Measurements from ENCODE around the gene DDB1.
"Not testable (repeated sequence)": the region's sequence is repeated elsewhere in the genome, so short reads cannot be mapped to it uniquely, and the experiment has no call there.

The DDB1 gene

DNA sequence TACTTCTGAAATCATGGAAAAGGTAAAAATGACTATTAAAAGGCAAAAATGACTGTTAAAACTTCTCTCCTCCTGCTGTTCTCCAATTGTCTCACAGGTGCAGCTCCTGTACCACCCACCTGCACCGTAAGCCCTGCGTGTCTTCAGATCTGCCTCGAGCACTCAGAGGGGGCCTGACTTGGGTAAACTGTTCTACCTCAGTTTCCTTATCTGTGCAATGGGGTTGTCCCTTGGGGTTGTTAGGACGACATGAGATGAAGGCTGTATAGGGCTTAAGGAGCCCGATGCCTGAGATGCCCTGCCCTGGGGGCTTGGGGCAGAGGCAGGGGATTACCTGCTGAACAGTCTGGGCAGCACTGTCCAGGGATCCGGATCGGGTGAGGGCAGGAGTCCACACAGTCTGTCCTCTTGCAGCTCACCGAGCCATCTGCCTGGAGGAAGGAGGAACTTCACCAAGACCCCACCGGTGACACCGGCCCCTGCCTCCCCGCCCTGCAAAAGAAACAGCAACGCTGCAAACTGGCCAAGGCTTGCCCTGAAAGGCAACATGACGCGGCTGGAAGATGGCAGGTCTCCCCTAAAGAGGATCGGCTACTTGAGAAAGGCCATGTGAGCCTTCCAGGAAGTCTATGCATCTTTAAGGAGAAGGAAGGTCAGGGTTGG, 64.2 kb downstream of the DDB1 start:
- no peak for ATAC-seq
- DNase-seq, result no peak

DNA sequence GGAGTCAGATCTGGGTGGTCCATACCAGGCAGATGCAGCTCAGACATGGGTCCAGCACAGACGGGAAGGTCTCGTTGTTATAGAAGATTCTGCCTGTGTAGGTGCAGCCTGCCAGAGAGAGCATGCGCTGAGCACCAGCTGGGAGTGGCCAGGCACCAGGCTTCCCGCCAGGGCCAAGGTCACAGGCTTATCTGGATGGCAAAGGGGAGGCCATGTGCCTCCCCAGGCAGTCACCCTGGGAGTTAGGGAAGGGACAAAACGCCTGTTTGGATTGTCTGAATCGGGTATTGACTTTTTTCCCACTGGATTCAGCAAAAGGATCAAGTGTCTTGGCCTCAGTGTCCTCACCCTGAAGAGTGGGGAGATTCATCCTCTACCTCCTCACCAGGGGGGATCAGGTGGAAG, 65.5 kb downstream of the DDB1 start:
- ATAC-seq, result no peak
- no peak for DNase-seq

DNA sequence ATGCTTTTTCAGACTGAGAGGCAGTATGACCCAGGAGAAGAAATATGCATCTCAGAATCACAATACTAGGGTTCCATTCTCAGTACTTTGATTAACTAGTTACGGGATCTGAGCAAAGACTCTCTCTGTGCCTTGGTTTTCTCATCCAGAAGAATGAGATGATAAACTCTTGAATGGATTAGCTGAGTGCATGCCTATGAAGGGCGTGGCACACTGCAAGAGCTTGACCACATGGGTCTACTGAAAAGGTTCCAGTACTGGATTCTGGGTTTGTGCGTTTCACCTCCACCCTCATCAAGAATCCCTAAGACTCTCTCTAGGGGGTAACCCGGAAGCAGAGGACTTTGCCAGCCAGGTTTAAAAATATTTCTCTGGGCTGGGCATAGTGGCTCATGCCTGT, 66.3 kb downstream of the DDB1 start:
- no peak for ATAC-seq
- DNase-seq, result no peak

DNA sequence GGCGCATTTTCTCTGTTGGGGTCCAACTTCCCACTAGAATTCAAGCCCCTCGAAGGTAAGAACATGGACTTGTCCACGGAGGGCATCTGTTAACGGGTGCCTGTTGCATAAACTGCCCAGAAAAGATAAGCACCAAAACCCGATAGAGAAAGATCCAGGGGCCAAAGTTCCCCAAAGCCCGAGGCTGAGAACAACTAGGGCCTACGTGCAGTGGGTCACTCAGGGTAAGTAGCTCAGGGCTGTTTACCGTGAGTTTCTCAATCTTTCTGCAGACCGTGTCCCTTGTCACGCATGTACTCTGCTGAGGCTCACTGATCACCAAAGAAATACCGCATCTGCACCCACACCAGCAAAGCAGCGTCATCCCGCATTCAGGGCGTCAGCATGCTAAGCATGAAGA, 67.5 kb downstream of the DDB1 start:
- ATAC-seq (no peak), DNase-seq (no peak)

DNA sequence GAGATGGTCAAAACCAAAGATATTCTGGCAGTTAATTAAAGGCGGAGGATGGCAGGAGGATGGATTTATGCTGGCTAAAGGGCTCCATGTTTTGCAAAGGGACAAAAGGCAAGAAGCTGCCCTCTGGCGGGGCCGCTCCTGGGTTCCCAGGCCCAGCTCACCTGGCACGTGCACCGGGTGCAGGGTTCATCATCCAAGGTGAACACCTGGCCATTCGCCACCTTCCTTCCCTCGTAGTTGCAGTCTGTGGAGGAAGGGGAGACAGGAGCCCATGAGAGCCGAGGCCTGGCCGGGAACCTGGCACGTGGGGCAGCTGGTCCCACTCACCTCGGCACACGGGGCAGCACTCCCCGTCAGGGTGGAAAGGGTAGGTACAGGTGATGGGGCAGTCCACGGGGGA, 68.1 kb downstream of the DDB1 start:
- DNase-seq, result no peak
- ATAC-seq, result no peak

DNA sequence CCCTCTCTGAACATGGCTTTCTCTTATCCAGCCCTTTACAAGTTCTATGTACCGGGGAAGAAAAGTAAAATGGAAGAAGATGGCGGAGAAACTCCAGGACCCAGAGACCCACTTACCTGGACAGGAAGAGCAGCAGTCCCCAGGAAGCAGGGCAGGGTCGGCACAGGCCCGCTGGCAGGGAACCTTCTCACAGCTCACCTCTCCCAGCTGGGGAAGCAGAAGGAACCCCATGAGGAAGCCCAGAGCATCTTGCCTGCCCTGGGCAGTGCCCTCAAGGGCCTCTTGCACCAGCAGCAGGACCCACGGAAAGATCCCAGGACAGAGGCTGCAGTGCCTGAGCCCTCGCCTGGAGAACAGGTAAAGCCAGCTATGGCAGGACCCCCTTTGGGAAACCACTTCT, 68.5 kb downstream of the DDB1 start:
- no peak for DNase-seq
- ATAC-seq, result no peak

DNA sequence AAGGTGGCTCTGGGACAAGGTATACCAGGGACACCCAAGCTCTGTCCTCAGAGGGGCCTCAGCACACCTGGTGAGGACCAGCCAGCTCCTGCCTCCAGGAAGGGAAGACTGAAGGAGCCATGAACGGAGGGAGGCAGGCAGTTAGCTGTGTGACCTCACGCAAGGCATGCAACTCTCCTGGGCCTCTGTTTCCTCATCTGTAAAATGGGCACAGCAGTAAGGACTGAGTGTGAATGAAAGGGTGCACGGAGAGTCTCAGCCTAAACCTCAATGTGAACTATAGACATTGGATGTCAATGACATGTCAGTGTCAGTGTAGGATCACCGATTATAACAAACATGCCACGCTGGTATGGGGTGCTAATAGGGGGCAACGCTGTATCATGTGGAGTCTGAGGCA, 73.5 kb downstream of the DDB1 start:
- ATAC-seq (no peak), DNase-seq (no peak)

DNA sequence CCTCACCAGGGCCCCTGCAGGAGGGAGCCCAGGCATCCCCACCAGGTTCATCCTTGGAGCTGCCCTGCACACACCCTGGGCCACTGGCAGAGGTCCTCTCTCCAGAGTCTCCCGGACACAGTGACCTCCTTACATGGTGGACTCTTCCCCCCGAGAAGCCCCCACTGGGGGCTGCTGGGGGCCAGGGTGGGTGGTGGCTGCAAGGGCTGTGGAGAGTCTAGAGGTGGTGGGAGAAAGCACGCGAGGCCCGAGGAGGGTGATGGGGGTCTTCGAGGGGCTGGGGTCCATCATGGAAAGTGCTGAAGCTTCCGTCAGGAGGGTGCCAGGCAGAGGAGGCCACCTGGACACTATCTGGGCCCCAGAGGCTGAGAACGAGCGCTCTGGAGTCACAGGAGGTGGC, 74.4 kb downstream of the DDB1 start:
- ATAC-seq, result peak; percentile 21

DNA sequence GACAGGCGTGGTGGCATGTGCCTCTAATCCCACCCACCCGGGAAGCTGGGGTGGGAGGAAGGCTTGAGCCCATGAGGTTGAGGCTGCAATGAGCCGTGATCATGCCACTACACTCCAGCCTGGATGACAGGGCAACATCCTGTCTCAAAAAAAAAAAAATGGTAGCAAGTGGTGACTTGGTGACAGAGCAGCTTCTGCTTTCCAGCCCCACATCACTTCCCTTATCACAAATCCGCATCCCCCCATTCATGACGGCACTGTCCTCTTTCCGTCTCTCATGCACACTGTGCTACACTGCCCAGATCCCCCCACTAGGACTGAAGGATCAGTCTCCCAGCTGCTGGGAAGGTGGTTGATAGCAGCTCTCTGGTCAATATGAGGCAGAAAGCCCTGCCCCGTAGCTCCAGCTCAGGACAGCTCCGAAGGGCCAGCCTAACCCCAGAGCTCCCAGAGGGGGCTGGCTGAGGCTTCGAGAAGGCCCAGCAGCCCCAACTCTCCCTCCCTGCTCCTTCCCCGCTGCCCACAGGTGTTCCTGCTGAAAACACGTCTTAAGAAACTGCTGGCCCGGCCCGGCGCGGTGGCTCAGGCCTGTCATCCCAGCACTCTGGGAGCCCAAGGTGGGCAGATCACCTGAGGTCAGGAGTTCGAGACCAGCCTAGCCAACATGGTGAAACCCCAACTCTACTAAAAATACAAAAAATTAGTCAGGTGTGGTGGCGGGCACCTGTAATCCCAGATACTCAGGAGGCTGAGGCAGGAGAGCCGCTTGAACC, 76.0 kb downstream of the DDB1 start:
- DNase-seq (no peak), ATAC-seq (no peak)

More for the DNA sequence above, 74.4 kb downstream of the DDB1 start:
- DNase-seq, result no peak

DNA sequence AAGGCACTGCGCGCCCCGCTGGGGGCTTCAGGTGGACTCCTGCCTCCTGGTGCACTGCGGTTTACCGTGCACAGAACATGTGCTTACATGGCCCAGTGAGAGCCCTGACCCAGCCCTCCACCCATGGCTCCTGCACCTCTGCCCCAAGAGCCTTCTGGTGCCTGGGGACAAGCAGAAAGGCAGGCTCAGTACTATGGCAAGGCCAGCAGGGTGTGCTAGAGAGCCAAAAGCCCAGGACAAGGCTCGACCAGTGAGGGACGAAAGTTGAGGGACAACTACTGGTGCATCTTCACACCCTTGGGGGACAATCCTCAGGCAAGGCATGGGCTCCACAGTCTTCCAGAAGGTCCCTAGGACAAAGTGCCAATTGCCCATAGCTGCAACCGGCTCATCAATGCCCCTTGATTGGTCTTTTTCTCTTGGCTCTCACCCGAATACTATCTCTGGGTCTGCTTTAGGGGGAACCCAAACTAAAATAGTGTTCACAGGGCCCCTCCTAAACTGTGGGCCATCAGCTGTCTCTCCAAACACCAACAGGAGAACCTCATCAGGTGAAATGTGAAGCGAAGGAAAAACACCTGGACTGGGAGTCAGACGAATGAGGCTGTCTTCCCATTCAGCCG, 78.4 kb downstream of the DDB1 start:
- ATAC-seq (peak; percentile 84), DNase-seq (peak; percentile 75)

DNA sequence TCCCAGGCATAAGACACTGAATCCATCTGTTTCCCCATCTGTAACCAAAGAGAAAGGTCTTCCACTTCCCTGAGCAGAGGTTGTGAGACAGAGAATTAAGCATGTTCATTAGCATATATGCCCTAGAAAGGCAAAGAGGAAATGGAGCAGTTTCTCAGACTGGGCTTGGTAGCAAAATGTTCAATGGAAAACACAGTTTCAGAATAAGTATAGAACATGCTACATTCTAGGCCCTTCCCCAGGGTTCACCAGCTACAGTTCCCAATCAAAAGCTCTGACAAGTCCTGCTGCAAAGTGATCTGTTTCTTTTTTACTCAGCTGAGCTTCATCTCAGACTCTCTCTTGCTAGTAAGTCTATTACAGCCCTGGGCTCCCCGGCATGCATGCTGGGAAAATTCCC, 80.6 kb downstream of the DDB1 start:
- ATAC-seq, result not testable (repeated sequence)

DNA sequence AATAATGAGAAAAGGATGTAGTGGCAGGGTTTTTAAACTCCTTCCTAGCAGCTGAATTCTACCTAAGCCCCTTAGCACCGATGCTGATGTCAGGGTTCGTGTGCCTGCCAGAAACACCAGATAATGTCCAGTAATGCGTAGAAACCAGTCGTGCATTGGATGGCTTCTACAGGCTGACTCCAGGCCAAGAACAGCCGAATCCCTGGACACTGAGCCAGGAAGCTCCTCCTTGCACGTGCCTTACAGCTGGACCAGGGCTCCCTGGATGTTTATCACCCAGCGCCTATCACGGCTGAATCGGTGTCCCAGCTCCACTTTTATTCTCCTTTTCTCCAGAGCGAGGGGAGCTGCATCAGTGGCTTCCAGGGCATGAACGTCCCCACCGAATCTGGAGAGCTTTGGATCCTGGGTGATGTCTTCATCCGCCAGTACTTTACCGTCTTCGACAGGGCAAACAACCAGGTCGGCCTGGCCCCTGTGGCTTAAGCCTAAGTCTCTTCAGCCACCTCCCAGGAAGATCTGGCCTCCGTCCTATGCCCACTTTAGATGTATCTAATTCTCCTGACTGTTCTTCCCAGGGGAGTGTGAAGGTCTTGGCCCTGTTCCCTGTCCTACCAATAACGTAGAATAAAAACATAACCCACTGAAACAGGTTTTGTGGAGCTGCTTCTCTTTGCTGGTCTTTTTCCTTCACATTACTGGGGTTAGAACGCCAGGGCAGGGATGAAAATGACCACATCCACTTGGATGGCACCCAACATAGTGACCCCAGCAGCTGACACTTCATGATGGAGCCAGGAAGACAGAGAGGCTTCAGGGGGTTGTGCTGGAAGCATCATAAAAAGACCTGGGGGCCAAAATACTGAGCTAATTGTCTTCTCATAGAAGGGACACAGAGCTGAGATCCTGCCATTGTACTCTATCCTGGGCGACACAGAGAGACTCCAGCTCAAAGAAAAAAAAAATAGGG, 81.8 kb downstream of the DDB1 start:
- ATAC-seq, DNase-seq: not testable (repeated sequence)

More for the DNA sequence above, 80.6 kb downstream of the DDB1 start:
- DNase-seq, result not testable (repeated sequence)

Data from stimulated activated naive CD8-positive, alpha-beta T cell treated with anti-CD3 and anti-CD28 coated beads, Interleukin-15, Interleukin-2, amounts not matched to agents 100 U/mL and 50 U/mL, for 24 hours (primary cell).